ENCODE results near the gene ADAMTS16. TPM values are rescaled to one million over a fixed set of nuclear protein-coding genes. Genes with fewer than 3 reads are reported as not detected.

ADAMTS16 gene, protein sequence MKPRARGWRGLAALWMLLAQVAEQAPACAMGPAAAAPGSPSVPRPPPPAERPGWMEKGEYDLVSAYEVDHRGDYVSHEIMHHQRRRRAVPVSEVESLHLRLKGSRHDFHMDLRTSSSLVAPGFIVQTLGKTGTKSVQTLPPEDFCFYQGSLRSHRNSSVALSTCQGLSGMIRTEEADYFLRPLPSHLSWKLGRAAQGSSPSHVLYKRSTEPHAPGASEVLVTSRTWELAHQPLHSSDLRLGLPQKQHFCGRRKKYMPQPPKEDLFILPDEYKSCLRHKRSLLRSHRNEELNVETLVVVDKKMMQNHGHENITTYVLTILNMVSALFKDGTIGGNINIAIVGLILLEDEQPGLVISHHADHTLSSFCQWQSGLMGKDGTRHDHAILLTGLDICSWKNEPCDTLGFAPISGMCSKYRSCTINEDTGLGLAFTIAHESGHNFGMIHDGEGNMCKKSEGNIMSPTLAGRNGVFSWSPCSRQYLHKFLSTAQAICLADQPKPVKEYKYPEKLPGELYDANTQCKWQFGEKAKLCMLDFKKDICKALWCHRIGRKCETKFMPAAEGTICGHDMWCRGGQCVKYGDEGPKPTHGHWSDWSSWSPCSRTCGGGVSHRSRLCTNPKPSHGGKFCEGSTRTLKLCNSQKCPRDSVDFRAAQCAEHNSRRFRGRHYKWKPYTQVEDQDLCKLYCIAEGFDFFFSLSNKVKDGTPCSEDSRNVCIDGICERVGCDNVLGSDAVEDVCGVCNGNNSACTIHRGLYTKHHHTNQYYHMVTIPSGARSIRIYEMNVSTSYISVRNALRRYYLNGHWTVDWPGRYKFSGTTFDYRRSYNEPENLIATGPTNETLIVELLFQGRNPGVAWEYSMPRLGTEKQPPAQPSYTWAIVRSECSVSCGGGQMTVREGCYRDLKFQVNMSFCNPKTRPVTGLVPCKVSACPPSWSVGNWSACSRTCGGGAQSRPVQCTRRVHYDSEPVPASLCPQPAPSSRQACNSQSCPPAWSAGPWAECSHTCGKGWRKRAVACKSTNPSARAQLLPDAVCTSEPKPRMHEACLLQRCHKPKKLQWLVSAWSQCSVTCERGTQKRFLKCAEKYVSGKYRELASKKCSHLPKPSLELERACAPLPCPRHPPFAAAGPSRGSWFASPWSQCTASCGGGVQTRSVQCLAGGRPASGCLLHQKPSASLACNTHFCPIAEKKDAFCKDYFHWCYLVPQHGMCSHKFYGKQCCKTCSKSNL
- total RNA-seq (2021; fragmentation: NEBNext Ultra II Directional; extraction: Animal tissue kit (Norgen Biotek cat#: 25700)): under 1 TPM in 5 of 6 experiments, not detected in 1; 0.26 to 0.70 (median 0.50) TPM
- long read RNA-seq, partial matches to known transcripts: 1 of 1 reads
- long read RNA-seq, other reads (novel, unspliced or antisense): 0 of 1 reads

DNA sequence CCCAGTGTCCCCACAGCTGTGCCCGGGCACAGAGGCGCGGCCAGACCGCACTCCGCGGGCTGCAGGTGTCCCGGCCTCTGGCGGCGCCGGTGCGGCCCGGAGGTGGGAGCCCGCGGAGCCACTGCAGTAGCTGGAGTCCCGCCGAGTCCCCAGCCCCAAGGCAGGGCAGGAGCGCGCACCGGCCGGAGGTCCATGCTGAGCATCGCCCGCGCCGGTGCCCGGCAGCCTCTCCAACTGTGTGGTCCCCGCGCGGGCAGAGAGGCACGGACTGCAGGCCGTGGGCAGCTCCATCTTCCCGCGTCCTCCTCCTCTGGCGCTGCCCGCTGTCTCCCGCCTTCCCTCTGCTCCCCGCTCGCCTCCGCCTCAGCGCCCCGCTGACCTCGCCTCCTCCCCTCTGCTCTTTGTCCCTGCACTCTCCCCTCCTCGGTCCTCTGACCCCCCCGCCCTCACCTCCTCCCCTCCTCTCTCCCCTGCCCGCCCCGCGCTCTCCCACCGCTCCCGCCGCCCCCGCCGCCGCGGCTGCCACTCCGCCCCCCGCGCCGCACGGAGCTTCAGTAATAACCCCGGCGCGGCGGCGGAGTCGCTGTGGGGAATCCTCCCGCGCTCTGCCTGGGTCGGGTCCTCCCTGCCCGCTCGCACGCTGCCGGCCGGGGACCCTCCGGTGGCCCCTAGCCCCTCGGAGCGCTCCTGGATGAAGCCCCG is at the start of gene ADAMTS16:
TSS of gene ADAMTS16 (plus strand) at position 554 of the 702 bp plus-strand sequence. CDS start at position 692, 138 bp downstream.
- H3K27me3 Mint-ChIP-seq (ENCODE audit: insufficient read depth): peaks cover 14% of the 10 kb centered on the region

DNA sequence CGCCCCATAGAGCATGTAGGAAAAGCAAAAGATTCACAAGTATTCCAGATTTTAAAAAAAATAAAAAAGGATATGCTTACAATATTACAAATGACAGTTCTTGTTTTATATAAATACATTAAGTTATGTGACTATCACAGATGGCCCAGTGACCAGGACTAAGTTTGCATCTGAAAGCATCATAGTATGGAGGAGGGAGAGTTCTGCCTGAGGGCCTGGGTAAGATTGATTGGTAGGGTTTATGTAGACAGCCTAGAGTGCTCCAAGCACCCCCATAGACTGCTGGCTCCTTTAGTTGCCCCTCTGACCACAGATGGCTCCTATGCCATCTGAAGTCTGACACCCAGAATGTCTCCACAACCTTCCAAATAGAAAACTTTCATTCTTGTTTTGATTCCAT is 48.0 kb upstream of the ADAMTS16 start:
- Mint-ChIP-seq H3K27me3 (ENCODE audit: insufficient read depth) (peaks cover 4% of the 10 kb centered on the region), H3K4me3 (no peak overlapping the region), H3K9me3 (no peaks in the 10 kb centered on the region; the same call in 1 of the 2 replicates), H3K4me1 (ENCODE audit: low read depth) (no peaks in the 10 kb centered on the region), H3K36me3 (ENCODE audit: low read depth) (no peaks in the 10 kb centered on the region), H3K27ac (no peak overlapping the region)
- TF ChIP-seq, protein P1, sequence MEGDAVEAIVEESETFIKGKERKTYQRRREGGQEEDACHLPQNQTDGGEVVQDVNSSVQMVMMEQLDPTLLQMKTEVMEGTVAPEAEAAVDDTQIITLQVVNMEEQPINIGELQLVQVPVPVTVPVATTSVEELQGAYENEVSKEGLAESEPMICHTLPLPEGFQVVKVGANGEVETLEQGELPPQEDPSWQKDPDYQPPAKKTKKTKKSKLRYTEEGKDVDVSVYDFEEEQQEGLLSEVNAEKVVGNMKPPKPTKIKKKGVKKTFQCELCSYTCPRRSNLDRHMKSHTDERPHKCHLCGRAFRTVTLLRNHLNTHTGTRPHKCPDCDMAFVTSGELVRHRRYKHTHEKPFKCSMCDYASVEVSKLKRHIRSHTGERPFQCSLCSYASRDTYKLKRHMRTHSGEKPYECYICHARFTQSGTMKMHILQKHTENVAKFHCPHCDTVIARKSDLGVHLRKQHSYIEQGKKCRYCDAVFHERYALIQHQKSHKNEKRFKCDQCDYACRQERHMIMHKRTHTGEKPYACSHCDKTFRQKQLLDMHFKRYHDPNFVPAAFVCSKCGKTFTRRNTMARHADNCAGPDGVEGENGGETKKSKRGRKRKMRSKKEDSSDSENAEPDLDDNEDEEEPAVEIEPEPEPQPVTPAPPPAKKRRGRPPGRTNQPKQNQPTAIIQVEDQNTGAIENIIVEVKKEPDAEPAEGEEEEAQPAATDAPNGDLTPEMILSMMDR (IDR thresholded peaks at IDR 0.05): no peak
- no peak for DNase-seq

More for the DNA sequence above, at the start of gene ADAMTS16:
- peak within 1 kb of the TSS; percentile 68 for H3K4me3 Mint-ChIP-seq
- H3K27ac Mint-ChIP-seq: no peak within 1 kb of the TSS
- H3K36me3 Mint-ChIP-seq (ENCODE audit: low read depth): no peaks in the 10 kb centered on the region
- H3K9me3 Mint-ChIP-seq: peaks cover 5% of the 10 kb centered on the region; the same call in 1 of the 2 replicates
- DNase-seq: no peak
- H3K4me1 Mint-ChIP-seq (ENCODE audit: low read depth): peaks cover 12% of the 10 kb centered on the region; the same call in 1 of the 2 replicates
- TF ChIP-seq, protein P1 (IDR thresholded peaks at IDR 0.05): no peak

DNA sequence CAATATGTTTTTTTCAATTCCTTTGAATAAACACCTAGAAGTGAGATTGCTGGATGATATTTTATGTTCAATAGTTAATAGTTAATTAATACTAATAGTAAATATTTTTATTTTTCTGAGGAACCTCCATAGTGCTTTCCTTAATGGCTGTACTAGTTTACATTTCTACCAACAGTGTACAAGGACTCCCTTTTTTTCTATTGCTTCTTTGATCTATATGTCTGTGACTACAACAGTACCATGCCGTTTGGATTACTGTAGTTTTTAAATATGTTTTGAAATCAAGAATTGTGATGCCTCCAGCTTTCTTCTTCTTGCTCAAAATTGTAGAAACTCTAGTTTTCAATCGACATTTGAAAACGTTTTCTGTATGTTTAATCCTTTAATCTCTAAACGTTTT is 39.5 kb upstream of the ADAMTS16 start:
- Mint-ChIP-seq H3K36me3 (ENCODE audit: low read depth) (no peaks in the 10 kb centered on the region), H3K27me3 (ENCODE audit: insufficient read depth) (no peaks in the 10 kb centered on the region), H3K27ac (no peak overlapping the region), H3K4me3 (no peak overlapping the region), H3K9me3 (peaks cover 5% of the 10 kb centered on the region; the same call in 1 of the 2 replicates), H3K4me1 (ENCODE audit: low read depth) (no peaks in the 10 kb centered on the region)
- TF ChIP-seq, protein P1 (IDR thresholded peaks at IDR 0.05): no peak
- DNase-seq: no peak

DNA sequence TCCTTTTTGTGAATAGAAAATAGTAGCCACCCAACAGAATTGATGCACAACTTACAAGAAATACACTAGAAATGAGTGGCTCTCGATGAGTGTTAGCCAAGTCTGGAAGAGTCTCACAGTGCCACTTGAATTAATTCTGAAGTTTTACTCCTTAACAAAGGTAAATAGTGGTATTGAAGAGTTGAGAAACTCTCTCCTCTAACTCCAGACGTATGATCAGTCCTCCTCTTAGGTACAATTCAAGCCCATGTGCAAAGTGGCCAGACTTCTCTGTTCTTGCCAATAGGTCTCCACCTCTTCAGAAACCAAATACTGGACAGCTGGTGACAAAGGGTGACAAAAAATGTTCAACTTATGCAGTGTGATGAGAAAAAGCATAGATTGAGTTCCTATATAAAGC is 38.5 kb upstream of the ADAMTS16 start:
- H3K4me3 Mint-ChIP-seq: no peak overlapping the region
- no peaks in the 10 kb centered on the region for H3K4me1 Mint-ChIP-seq (ENCODE audit: low read depth)
- H3K9me3 Mint-ChIP-seq: peaks cover 5% of the 10 kb centered on the region; the same call in 1 of the 2 replicates
- H3K36me3 Mint-ChIP-seq (ENCODE audit: low read depth): no peaks in the 10 kb centered on the region
- no peaks in the 10 kb centered on the region for H3K27me3 Mint-ChIP-seq (ENCODE audit: insufficient read depth)
- no peak overlapping the region for H3K27ac Mint-ChIP-seq
- no peak for DNase-seq
- TF ChIP-seq, protein P1 (IDR thresholded peaks at IDR 0.05): no peak
